Skin of body (tissue), 2 donors: Measurements from ENCODE around the gene CLEC10A. TPM values are rescaled to one million over a fixed set of nuclear protein-coding genes. Genes with fewer than 3 reads are reported as not detected.
"Not testable (repeated sequence)": the region's sequence is repeated elsewhere in the genome, so short reads cannot be mapped to it uniquely, and the experiment has no call there.

Experiments
- DNase-seq: peaks from one replicate; lab custom pipeline; 2025; lab: John Stamatoyannopoulos, UW
- total RNA-seq: library from RNA; depleted of rRNA; stranded (reverse); fragments of >200 nt; gene quantifications from one replicate; pipeline ENCODE4 v1.2.3, GENCODE V29; 2014

Gene CLEC10A
- 3.7 TPM for total RNA-seq

GRCh38 chr17:7079581-7080455 is at the start of gene CLEC10A:
TSS of gene CLEC10A (minus strand) at chr17:7080251. CDS start at chr17:7078812, 1,439 bp downstream.
- DNase-seq: no peak

GRCh38 chr17:7129311-7129710 is 49.3 kb upstream of the CLEC10A start:
- DNase-seq: no peak

GRCh38 chr17:7128160-7128559 is 48.1 kb upstream of the CLEC10A start:
- no peak for DNase-seq

GRCh38 chr17:7127501-7127900 is 47.5 kb upstream of the CLEC10A start:
- DNase-seq: not testable (repeated sequence)

- DNase-seq: not testable (repeated sequence)
Observed at GRCh38 chr17:7126386-7126785, 46.3 kb upstream of the CLEC10A start.

- DNase-seq: no peak
Observed at GRCh38 chr17:7124923-7125322, 44.9 kb upstream of the CLEC10A start.

- DNase-seq: no peak
Observed at GRCh38 chr17:7123844-7124243, 43.8 kb upstream of the CLEC10A start.

- DNase-seq: no peak
Observed at GRCh38 chr17:7122381-7122780, 42.3 kb upstream of the CLEC10A start.

GRCh38 chr17:7120635-7121034 is 40.6 kb upstream of the CLEC10A start:
- DNase-seq: not testable (repeated sequence)

- DNase-seq: no peak
Observed at GRCh38 chr17:7120123-7120522, 40.1 kb upstream of the CLEC10A start.

GRCh38 chr17:7119314-7119713 is 39.3 kb upstream of the CLEC10A start:
- DNase-seq: no peak

GRCh38 chr17:7114875-7115614 is 35.0 kb upstream of the CLEC10A start:
- DNase-seq: no peak

- no peak for DNase-seq
Observed at GRCh38 chr17:7114241-7114874, 34.3 kb upstream of the CLEC10A start, which contains the start of gene ASGR2. TSS of gene ASGR2 (minus strand) at chr17:7114822. CDS start at chr17:7114240, 582 bp downstream.

- no peak for DNase-seq
Observed at GRCh38 chr17:7113273-7114071, 33.4 kb upstream of the CLEC10A start.

- no peak for DNase-seq
Observed at GRCh38 chr17:7112510-7113108, 32.6 kb upstream of the CLEC10A start.

GRCh38 chr17:7111784-7112509 is 31.9 kb upstream of the CLEC10A start:
- no peak for DNase-seq

GRCh38 chr17:7110617-7111306 is 30.7 kb upstream of the CLEC10A start:
- DNase-seq: no peak

- DNase-seq: no peak
Observed at GRCh38 chr17:7109461-7110322, 29.6 kb upstream of the CLEC10A start.
